Stimulated activated CD4-positive, alpha-beta T cell treated with anti-CD3 and anti-CD28 coated beads, Interleukin-12 subunit alpha, Interleukin-12 subunit beta, amount 100 ng/mL, for 48 hours (primary cell): ENCODE data around the gene OTUD3.
"Not testable (repeated sequence)": the region's sequence is repeated elsewhere in the genome, so short reads cannot be mapped to it uniquely, and the experiment has no call there.

Experiments
- DNase-seq, 3 donors: peaks; one replicate each; pipeline ENCODE4 v3.0.0-alpha.2; 2020; ENCODE audit warnings: low read depth in 2 of 3, low spot score in 1 of 3

OTUD3 gene

GRCh38 chr1:19882111-19883071 lies at the start of gene OTUD3:
Gene OTUD3, plus strand, starts transcription at chr1:19882395. Its CDS starts 119 bp downstream, at chr1:19882514.
- DNase-seq, result peak; percentile 92 to 98 (median 92)

DNA sequence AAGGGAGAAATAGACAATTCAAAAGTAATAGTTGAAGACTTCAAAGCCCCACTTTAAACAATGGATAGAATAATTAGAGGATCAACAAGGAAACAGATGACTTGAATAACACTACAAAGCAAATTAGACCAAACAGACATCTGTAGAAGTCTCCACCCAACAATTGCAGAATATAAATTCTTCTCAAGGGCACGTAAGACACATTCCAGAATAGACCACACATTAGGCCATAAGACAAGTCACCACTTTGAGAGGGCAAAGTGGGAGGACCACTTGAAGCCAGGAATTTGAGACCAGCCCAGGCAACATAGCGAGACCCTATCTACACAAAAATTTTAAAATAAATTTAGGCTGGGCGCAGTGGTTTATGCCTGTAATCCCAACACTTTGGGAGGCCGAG lies 46.6 kb upstream of the OTUD3 start:
- DNase-seq, result no peak

- no peak for DNase-seq
Observed at GRCh38 chr1:19837866-19838265, 44.3 kb upstream of the OTUD3 start.

DNA sequence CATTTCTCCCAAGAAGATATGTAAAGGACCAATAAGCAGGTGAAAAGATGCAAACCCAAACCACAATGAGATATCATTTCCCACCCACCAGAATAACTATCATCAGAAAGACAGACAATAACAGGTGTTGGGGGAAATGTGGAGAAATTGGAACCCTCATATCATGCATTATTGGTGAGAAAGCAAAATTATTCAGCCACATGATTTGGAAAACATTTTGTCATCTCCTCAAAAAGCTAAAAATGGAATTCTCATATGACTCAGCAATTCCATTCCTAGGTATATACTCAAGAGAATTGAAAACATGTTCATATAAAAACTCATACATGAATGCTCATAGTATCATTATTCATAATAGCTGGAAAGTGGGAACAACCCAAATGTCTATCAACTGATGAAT lies 42.0 kb upstream of the OTUD3 start:
- DNase-seq, result no peak

GRCh38 chr1:19844731-19845495 lies 37.3 kb upstream of the OTUD3 start:
- no peak for DNase-seq

DNA sequence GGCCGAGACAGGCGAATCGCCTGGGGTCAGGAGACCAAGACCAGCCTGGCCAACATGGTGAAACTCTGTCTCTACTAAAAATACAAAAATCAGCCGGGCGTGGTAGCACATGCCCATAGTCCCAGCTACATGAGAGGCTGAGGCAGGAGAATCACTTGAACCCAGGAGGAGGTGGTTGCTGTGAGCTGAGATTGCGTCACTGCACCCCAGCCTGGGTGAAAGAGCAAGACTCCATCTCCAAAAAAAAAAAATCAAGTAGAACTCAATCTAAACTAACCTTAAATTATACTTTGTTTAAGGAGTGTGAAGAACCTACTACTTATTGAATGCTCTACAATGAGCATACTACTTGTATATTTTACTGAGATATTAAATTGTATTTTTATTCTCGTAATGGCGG lies 36.6 kb upstream of the OTUD3 start:
- DNase-seq, result no peak

DNA sequence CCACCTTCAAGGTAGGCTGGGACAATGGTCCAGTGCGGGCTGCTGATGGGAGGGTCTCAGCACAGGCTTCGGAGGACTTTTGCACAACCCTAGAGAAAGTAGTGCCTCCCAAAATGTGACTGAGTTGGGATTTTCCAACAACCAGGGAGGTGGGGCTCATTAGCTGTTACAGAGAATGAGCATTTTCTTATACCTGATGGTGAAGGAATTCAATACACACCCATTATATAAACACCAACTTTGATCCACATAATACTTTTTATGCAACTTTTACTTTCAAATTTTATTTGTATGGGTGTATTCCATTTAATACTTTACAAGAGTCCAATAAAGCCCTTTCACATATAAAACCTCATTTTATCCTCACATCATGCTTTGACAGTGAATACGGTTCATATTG lies 35.9 kb upstream of the OTUD3 start:
- no peak for DNase-seq

DNA sequence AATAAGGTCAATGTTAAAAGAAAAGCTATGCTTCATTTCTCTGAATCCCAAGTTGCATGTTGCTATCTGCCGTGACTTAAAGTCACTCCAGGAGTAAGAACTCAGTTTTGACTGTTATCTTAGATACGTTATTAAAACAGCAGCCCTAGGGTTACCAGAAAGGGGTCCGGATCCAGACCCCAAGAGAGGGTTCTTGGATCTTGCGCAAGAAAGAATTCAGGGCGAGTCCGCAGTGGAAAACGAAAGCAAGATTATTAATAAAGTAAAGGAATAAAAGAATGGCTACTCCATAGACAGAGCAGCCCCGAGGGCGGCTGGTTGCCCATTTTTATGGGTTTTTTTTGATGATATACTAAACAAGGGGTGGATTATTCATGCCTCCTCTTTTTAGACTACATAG lies 34.9 kb upstream of the OTUD3 start:
- DNase-seq, result not testable (repeated sequence)

GRCh38 chr1:19849307-19849706 lies 32.9 kb upstream of the OTUD3 start:
- DNase-seq, result not testable (repeated sequence)

GRCh38 chr1:19850214-19850613 lies 32.0 kb upstream of the OTUD3 start:
- no peak for DNase-seq

DNA sequence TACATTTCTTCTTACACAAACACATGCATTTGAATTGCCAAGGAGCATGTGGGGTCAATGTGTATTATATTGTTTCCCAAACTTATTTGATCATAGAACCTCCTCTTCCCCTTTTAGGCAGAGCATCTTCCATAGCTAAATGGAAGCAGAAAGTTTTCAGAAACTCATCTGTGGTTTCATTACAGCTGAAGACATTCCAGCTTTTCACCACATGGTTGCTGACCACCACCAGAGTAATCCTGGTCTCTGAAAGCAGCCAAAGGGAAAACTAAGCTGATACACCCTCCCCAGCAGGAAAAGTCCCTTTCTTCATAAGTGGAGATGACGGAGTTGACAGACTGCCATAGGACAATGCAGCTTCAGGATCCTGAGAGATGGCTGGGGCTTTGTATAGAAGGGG lies 30.2 kb upstream of the OTUD3 start:
- no peak for DNase-seq

- DNase-seq, result no peak
Observed at GRCh38 chr1:19854866-19855265, 27.3 kb upstream of the OTUD3 start.

- DNase-seq, result no peak
Observed at GRCh38 chr1:19858893-19859292, 23.3 kb upstream of the OTUD3 start.

DNA sequence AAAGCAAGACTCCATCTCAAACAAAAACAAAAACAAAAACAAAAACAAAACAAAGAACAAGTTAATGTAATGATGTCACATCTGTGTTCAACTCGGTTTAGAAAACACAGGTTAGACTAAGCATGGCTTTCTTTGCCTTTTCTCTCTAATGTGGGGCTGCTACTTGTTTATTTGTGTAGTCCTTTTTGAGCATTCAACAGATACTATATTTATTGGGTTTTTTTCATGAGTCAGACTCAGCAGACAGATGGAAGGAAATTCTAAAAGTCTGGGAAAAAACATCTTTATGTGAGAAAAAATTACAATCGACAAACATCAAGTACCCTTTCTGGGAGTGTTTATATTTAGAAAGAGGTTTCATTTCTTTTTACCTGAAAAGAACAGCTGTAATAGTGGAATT lies 22.3 kb upstream of the OTUD3 start:
- DNase-seq, result no peak

GRCh38 chr1:19860418-19860817 lies 21.8 kb upstream of the OTUD3 start:
- no peak for DNase-seq

DNA sequence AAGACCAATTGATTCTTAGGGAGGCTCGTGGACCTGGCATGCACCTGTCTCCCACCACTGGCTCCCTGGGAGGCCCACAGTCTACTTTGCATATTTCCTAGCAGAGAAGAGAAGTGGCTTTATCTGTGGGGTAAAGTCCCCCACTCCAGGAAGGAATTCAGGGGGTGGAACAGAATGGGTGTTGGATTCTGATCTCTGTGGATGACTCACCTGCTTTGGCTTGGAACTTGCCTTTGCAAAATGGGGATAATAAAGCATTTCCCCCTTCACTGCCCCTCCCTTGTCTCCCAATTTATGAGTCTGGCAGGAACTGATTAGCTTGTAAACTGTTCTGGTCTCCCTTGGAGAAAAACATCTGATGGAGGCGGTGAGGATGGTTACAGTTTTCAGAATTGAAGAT lies 21.2 kb upstream of the OTUD3 start:
- DNase-seq, result no peak

- no peak for DNase-seq
Observed at GRCh38 chr1:19861842-19862530, 20.2 kb upstream of the OTUD3 start.

DNA sequence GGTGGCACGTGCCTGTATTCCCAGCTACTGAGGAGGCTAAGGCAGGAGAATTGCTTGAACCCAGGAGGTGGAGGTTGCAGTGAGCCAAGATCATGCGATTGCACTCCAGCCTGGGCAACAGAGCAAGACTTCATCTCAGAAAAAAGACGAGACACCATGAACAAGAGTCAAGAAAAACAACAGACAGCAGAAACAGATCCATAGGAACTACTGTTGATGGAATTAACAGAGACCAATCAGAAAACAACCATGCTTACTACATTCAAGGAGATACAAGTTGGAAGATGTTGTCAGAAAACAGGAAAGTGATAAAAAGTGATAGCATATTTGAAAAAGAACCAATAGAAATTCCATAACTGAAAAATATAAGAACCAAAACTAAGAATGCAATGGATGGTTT lies 19.3 kb upstream of the OTUD3 start:
- DNase-seq, result no peak

- DNase-seq, result no peak
Observed at GRCh38 chr1:19864570-19865160, 17.5 kb upstream of the OTUD3 start.

DNA sequence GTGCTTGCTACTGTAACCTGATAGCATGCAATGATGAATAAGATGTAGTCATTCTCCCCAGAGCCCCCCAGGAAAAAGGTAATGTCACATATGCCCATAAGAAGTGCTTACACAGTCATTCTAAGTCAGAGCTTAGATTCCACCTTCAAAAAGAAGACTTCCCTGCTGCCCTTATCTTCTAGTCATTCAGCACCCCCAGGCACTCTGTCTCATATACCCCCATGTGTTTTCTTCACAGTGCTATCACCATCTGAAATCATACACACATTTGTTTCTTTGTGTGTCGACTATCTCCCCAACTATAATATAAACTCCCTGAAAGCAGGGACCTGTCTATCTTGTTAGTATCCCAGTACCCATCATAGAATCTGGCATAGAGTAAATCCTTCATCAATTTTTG lies 16.2 kb upstream of the OTUD3 start:
- no peak for DNase-seq

- no peak for DNase-seq
Observed at GRCh38 chr1:19866758-19867157, 15.4 kb upstream of the OTUD3 start.
